Calu3 (cell line): ENCODE data around the gene TESK2. TPM values are rescaled to one million over a fixed set of nuclear protein-coding genes. Genes with fewer than 3 reads are reported as not detected.
A peak's percentile ranks its signal among the peaks of the same experiment; 100 is the strongest.

ENCODE experiments used
- BruUV-seq: library from RNA; stranded (reverse); fragments of 400-500 nt; replicated peaks from 2 replicates; lab custom pipeline; 2021; lab: Mats Ljungman, UMichigan
- CTCF ChIA-PET: fragments of 300-600 bp; sonication (Branson Sonifier 250); formaldehyde crosslinking; loops from one replicate; lab custom pipeline; 2022; ENCODE audit warnings: antibody characterized with exemption; lab: Charles Lee
- DNase-seq: peaks from one replicate; pipeline ENCODE4 v3.0.0; 2022
- H3K27ac Mint-ChIP-seq: one replicate; pipeline ENCODE4 v1.8.0; 2022; ENCODE audit warnings: mixed read lengths; ENCODE audit not compliant: unreplicated experiment
- H3K27me3 Mint-ChIP-seq: one replicate; pipeline ENCODE4 v1.8.0; 2022; ENCODE audit warnings: mixed read lengths; ENCODE audit not compliant: unreplicated experiment
- H3K36me3 Mint-ChIP-seq: one replicate; pipeline ENCODE4 v1.8.0; 2022; ENCODE audit warnings: mild to moderate bottlenecking, moderate library complexity, mixed read lengths; ENCODE audit not compliant: insufficient read depth, unreplicated experiment
- H3K4me1 Mint-ChIP-seq: one replicate; pipeline ENCODE4 v1.8.0; 2022; ENCODE audit warnings: mild to moderate bottlenecking, low read depth, mixed read lengths; ENCODE audit not compliant: unreplicated experiment
- H3K4me3 Mint-ChIP-seq: one replicate; pipeline ENCODE4 v1.8.0; 2022; ENCODE audit warnings: mild to moderate bottlenecking, low read depth, moderate library complexity, mixed read lengths; ENCODE audit not compliant: unreplicated experiment
- H3K9me3 Mint-ChIP-seq: one replicate; pipeline ENCODE4 v1.8.0; 2022; ENCODE audit warnings: low read depth, mixed read lengths; ENCODE audit not compliant: unreplicated experiment
- intact Hi-C: fragments of 100-400 bp; cut with micrococcal nuclease; formaldehyde crosslinking; loops from one replicate; pipeline ENCODE4 v1.10.0; 2022; ENCODE audit not compliant: unreplicated experiment
- total RNA-seq: library from RNA; stranded (reverse); gene quantifications from 2 replicates; pipeline ENCODE4 v1.2.3, GENCODE V29; 2022
- TF ChIP-seq, protein P1 (sequence below): fragments of 200-600 bp; IDR thresholded peaks from one replicate; pipeline ENCODE4 v1.8.0; 2022; ENCODE audit warnings: antibody characterized with exemption; ENCODE audit not compliant: unreplicated experiment

TESK2 gene
- total RNA-seq, 1 experiment from 2014 or later: 2.3 TPM

DNA sequence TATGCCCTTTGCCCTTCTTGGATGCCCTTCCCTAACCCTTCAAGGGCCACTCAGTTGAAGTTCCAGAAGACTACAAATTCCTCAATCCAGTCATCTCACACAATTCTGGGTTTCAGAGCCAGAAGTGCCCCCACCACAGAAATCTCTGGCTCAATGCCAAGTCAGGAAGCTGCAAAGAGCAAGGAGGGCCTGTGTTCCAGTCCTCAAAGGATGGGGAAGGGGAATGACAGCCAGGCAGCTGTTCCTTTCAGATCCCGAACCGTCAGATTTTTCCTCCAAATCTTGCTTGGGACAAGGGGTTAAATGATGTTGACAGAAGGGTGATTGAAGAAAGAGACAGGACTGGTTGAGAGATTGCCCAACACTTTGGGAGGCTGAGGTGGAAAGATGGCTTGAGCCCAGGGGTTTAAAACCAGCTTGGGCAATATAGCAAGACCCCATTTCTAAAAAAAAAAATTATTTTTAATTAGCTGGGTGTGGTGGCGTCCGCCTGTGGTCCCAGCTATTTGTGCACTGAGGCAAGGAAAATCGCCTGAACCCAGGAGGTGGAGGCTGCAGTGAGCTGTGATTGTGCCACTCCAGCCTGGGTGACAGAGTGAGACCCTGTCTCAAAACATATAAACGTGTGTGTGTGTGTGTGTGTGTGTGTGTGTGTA is 165.0 kb downstream of the TESK2 start:
- Mint-ChIP-seq H3K4me3 (peak overlapping the region; percentile 72), H3K4me1 (peaks cover 22% of the 10 kb centered on the region), H3K27me3 (no peaks in the 10 kb centered on the region), H3K36me3 (peaks cover 38% of the 10 kb centered on the region), H3K9me3 (no peaks in the 10 kb centered on the region), H3K27ac (peak overlapping the region; percentile 33)
- no peak for DNase-seq
- no TSS peak for BruUV-seq
- intact Hi-C loops: no loop called here
- CTCF ChIA-PET: interaction anchor here (0.6 to 2.9 kb wide), 4 partner anchors 14 to 1002 kb away, joined by 3 to 10 read pairs (median 8); partner anchors contain the start of genes MUTYH and TOE1
- TF ChIP-seq, protein P1, sequence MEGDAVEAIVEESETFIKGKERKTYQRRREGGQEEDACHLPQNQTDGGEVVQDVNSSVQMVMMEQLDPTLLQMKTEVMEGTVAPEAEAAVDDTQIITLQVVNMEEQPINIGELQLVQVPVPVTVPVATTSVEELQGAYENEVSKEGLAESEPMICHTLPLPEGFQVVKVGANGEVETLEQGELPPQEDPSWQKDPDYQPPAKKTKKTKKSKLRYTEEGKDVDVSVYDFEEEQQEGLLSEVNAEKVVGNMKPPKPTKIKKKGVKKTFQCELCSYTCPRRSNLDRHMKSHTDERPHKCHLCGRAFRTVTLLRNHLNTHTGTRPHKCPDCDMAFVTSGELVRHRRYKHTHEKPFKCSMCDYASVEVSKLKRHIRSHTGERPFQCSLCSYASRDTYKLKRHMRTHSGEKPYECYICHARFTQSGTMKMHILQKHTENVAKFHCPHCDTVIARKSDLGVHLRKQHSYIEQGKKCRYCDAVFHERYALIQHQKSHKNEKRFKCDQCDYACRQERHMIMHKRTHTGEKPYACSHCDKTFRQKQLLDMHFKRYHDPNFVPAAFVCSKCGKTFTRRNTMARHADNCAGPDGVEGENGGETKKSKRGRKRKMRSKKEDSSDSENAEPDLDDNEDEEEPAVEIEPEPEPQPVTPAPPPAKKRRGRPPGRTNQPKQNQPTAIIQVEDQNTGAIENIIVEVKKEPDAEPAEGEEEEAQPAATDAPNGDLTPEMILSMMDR: no peak

- Mint-ChIP-seq H3K36me3 (peaks cover 19% of the 10 kb centered on the region), H3K27ac (no peak overlapping the region), H3K4me3 (no peak overlapping the region), H3K4me1 (no peaks in the 10 kb centered on the region), H3K9me3 (no peaks in the 10 kb centered on the region), H3K27me3 (no peaks in the 10 kb centered on the region)
- BruUV-seq: no TSS peak
- intact Hi-C loops: no loop called here
- CTCF ChIA-PET: interaction anchor here (0.7 kb wide), 2 partner anchors 191 to 214 kb away, joined by 7 to 11 read pairs; no protein-coding TSS in a partner anchor
- TF ChIP-seq, protein P1: no peak
- DNase-seq: no peak
Observed at GRCh38 chr1:45322486-45323040, 168.4 kb downstream of the TESK2 start.

- H3K4me3 Mint-ChIP-seq: no peak overlapping the region
- H3K4me1 Mint-ChIP-seq: no peaks in the 10 kb centered on the region
- H3K27me3 Mint-ChIP-seq: no peaks in the 10 kb centered on the region
- no TSS peak for BruUV-seq
- intact Hi-C loops: no loop called here
- CTCF ChIA-PET: interaction anchor here (0.5 to 0.6 kb wide), 2 partner anchors 253 to 1112 kb away, joined by 3 read pairs; no protein-coding TSS in a partner anchor
- H3K36me3 Mint-ChIP-seq: peaks cover 8% of the 10 kb centered on the region
- no peak for DNase-seq
- no peaks in the 10 kb centered on the region for H3K9me3 Mint-ChIP-seq
- H3K27ac Mint-ChIP-seq: no peak overlapping the region
- TF ChIP-seq, protein P1: no peak
Observed at GRCh38 chr1:45321444-45321843, 169.5 kb downstream of the TESK2 start.

GRCh38 chr1:45319761-45320160 is 171.2 kb downstream of the TESK2 start:
- Mint-ChIP-seq H3K27ac (no peak overlapping the region), H3K9me3 (no peaks in the 10 kb centered on the region), H3K4me3 (no peak overlapping the region), H3K4me1 (no peaks in the 10 kb centered on the region), H3K36me3 (no peaks in the 10 kb centered on the region), H3K27me3 (no peaks in the 10 kb centered on the region)
- DNase-seq: no peak
- CTCF ChIA-PET: no interaction called here
- BruUV-seq: no TSS peak
- TF ChIP-seq, protein P1: no peak
- intact Hi-C loops: no loop called here
